Measurements from ENCODE around the gene WWOX. TPM values are rescaled to one million over a fixed set of nuclear protein-coding genes. Genes with fewer than 3 reads are reported as not detected.

Gene WWOX
- polyA plus RNA-seq, 2 of the 4 experiments (the other 2 are of a cell fraction): 16.0 to 17.2 TPM

- Histone ChIP-seq H3K4me3 (no peak overlapping the region), H3K27ac (no peak overlapping the region), H3K9me3 (no peaks in the 10 kb centered on the region), H3K4me2 (no peak overlapping the region), H3K4me1 (no peaks in the 10 kb centered on the region)
- DNase-seq (ENCODE audit: low read depth in 1 of 2, low spot score in 1 of 2) (no peak), FAIRE-seq (no peak), ATAC-seq (no peak)
- no peak for TF ChIP-seq TP53 (CRISPR knock-in tag; IDR thresholded peaks at IDR 0.05)
- no peak for TF ChIP-seq POLR2AphosphoS2 (conservative IDR thresholded peaks at IDR 0.05; ENCODE audit: low read length)
- TF ChIP-seq, protein P1, sequence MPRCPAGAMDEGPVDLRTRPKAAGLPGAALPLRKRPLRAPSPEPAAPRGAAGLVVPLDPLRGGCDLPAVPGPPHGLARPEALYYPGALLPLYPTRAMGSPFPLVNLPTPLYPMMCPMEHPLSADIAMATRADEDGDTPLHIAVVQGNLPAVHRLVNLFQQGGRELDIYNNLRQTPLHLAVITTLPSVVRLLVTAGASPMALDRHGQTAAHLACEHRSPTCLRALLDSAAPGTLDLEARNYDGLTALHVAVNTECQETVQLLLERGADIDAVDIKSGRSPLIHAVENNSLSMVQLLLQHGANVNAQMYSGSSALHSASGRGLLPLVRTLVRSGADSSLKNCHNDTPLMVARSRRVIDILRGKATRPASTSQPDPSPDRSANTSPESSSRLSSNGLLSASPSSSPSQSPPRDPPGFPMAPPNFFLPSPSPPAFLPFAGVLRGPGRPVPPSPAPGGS (IDR thresholded peaks at IDR 0.05): no peak
- TF ChIP-seq, protein P2, sequence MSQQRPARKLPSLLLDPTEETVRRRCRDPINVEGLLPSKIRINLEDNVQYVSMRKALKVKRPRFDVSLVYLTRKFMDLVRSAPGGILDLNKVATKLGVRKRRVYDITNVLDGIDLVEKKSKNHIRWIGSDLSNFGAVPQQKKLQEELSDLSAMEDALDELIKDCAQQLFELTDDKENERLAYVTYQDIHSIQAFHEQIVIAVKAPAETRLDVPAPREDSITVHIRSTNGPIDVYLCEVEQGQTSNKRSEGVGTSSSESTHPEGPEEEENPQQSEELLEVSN (IDR thresholded peaks at IDR 0.05; ENCODE audit: borderline replicate concordance, low read depth): no peak
- TF ChIP-seq, protein P3, sequence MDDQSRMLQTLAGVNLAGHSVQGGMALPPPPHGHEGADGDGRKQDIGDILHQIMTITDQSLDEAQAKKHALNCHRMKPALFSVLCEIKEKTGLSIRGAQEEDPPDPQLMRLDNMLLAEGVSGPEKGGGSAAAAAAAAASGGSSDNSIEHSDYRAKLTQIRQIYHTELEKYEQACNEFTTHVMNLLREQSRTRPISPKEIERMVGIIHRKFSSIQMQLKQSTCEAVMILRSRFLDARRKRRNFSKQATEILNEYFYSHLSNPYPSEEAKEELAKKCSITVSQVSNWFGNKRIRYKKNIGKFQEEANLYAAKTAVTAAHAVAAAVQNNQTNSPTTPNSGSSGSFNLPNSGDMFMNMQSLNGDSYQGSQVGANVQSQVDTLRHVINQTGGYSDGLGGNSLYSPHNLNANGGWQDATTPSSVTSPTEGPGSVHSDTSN (IDR thresholded peaks at IDR 0.05): no peak
- TF ChIP-seq HEYL (CRISPR knock-in tag; IDR thresholded peaks at IDR 0.05): no peak
- TF ChIP-seq, protein P4, sequence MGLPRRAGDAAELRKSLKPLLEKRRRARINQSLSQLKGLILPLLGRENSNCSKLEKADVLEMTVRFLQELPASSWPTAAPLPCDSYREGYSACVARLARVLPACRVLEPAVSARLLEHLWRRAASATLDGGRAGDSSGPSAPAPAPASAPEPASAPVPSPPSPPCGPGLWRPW (IDR thresholded peaks at IDR 0.05): no peak
- TF ChIP-seq GATA3 (IDR thresholded peaks at IDR 0.05; ENCODE audit: borderline replicate concordance): no peak
- TF ChIP-seq BHLHE40 (IDR thresholded peaks at IDR 0.05; ENCODE audit: low read depth, low read length): no peak
- no peak for TF ChIP-seq EHMT2 (IDR thresholded peaks at IDR 0.05; ENCODE audit: low read depth)
- no peak for TF ChIP-seq SREBF2 (IDR thresholded peaks at IDR 0.05)
- TF ChIP-seq FOSL2 (IDR thresholded peaks at IDR 0.05): no peak
- TF ChIP-seq FOSL2 (CRISPR knock-in tag; IDR thresholded peaks at IDR 0.05): no peak
- TF ChIP-seq EP300 (IDR thresholded peaks at IDR 0.05): no peak
- no peak for TF ChIP-seq TFCP2L1 (CRISPR knock-in tag; IDR thresholded peaks at IDR 0.05)
- TF ChIP-seq NR3C1 (IDR thresholded peaks at IDR 0.05): no peak
- TF ChIP-seq SMC3 (IDR thresholded peaks at IDR 0.05): no peak
- no peak for TF ChIP-seq RCOR1 (IDR thresholded peaks at IDR 0.05; ENCODE audit: low read depth, low read length)
- no peak for TF ChIP-seq HOXB13 (CRISPR knock-in tag; IDR thresholded peaks at IDR 0.05; ENCODE audit: low read depth)
- no peak for TF ChIP-seq HMGXB4 (CRISPR knock-in tag; IDR thresholded peaks at IDR 0.05; ENCODE audit: borderline replicate concordance)
- 22% methylated on average over 6 of the region's 6 CpGs for WGBS (ENCODE audit: missing lambda C conversion rate)
- ChIA-PET CTCF (no interaction called here), POLR2A (no interaction called here)
Measured at GRCh38 chr16:79182616-79183015, 1083.2 kb downstream of the WWOX start.

DNA sequence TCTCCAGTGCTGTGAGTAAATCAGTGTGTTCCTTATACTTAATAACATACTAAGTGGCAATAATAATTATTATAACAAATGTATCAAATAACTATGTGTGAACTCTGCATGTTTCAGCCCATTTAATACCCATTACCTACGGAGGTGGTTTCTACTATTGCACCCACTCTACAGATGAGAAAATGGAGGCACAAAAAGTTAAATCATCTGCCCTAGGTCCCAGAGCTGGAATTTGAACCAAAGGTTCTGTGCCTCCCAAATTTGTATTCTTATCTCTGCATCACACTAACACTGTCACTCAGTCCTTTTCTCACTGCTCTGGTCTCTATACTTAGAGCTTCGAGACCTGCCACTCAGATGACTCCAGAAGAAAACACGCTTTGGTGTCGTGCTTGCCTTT, 1084.1 kb downstream of the WWOX start:
- FAIRE-seq: no peak
- DNase-seq (ENCODE audit: low read depth in 1 of 2, low spot score in 1 of 2): no peak
- CTCF ChIA-PET: no interaction called here
- no peak for ATAC-seq
- POLR2A ChIA-PET: no interaction called here
- Histone ChIP-seq H3K4me2 (no peak overlapping the region), H3K4me1 (no peaks in the 10 kb centered on the region), H3K9me3 (no peaks in the 10 kb centered on the region), H3K4me3 (no peak overlapping the region), H3K27ac (no peak overlapping the region)
- WGBS (ENCODE audit: missing lambda C conversion rate): 11% methylated on average over 4 of the region's 4 CpGs
- TF ChIP-seq, protein P3 (IDR thresholded peaks at IDR 0.05): no peak
- TF ChIP-seq TP53 (CRISPR knock-in tag; IDR thresholded peaks at IDR 0.05): no peak
- no peak for TF ChIP-seq RFX5 (IDR thresholded peaks at IDR 0.05)
- TF ChIP-seq RCOR1 (IDR thresholded peaks at IDR 0.05; ENCODE audit: low read depth, low read length): no peak
- no peak for TF ChIP-seq HOXA7 (CRISPR knock-in tag; IDR thresholded peaks at IDR 0.05)
- no peak for TF ChIP-seq MAZ (IDR thresholded peaks at IDR 0.05; ENCODE audit: borderline replicate concordance, low read depth, low read length)
- no peak for TF ChIP-seq ZC3H11A (IDR thresholded peaks at IDR 0.05)
- no peak for TF ChIP-seq TFCP2L1 (CRISPR knock-in tag; IDR thresholded peaks at IDR 0.05)
- TF ChIP-seq, protein P5, sequence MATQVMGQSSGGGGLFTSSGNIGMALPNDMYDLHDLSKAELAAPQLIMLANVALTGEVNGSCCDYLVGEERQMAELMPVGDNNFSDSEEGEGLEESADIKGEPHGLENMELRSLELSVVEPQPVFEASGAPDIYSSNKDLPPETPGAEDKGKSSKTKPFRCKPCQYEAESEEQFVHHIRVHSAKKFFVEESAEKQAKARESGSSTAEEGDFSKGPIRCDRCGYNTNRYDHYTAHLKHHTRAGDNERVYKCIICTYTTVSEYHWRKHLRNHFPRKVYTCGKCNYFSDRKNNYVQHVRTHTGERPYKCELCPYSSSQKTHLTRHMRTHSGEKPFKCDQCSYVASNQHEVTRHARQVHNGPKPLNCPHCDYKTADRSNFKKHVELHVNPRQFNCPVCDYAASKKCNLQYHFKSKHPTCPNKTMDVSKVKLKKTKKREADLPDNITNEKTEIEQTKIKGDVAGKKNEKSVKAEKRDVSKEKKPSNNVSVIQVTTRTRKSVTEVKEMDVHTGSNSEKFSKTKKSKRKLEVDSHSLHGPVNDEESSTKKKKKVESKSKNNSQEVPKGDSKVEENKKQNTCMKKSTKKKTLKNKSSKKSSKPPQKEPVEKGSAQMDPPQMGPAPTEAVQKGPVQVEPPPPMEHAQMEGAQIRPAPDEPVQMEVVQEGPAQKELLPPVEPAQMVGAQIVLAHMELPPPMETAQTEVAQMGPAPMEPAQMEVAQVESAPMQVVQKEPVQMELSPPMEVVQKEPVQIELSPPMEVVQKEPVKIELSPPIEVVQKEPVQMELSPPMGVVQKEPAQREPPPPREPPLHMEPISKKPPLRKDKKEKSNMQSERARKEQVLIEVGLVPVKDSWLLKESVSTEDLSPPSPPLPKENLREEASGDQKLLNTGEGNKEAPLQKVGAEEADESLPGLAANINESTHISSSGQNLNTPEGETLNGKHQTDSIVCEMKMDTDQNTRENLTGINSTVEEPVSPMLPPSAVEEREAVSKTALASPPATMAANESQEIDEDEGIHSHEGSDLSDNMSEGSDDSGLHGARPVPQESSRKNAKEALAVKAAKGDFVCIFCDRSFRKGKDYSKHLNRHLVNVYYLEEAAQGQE (IDR thresholded peaks at IDR 0.05): no peak
- TF ChIP-seq KDM1A (IDR thresholded peaks at IDR 0.05; ENCODE audit: low read depth): no peak
- TF ChIP-seq MYC (IDR thresholded peaks at IDR 0.05; ENCODE audit: borderline replicate concordance, low read length): no peak
- TF ChIP-seq KDM5A (IDR thresholded peaks at IDR 0.05): no peak
- TF ChIP-seq GATA3 (IDR thresholded peaks at IDR 0.05; ENCODE audit: borderline replicate concordance): no peak
- no peak for TF ChIP-seq FOXS1 (CRISPR knock-in tag; IDR thresholded peaks at IDR 0.05)
